Smooth muscle cell (in vitro differentiated cells): Measurements from ENCODE around the gene SHROOM2. TPM values are rescaled to one million over a fixed set of nuclear protein-coding genes. Genes with fewer than 3 reads are reported as not detected.
A peak's percentile ranks its signal among the peaks of the same experiment; 100 is the strongest.

Experiments
- DNase-seq: peaks from one replicate; lab custom pipeline; 2025; ENCODE audit not compliant: unreplicated experiment; lab: John Stamatoyannopoulos, UW
- H2AFZ ChIP-seq: fragments of 200-600 bp; sonication (generic); 2 replicates; pipeline ENCODE4 v1.6.0; 2016; ENCODE audit warnings: antibody characterized with exemption, low read depth, mild to moderate bottlenecking
- H3F3A ChIP-seq: fragments of 200-600 bp; sonication (generic); 2 replicates; pipeline ENCODE4 v1.6.0; 2017; ENCODE audit warnings: antibody characterized with exemption, low read depth
- H3K27ac ChIP-seq: fragments of 200-600 bp; sonication (generic); 2 replicates; pipeline ENCODE4 v1.5.1; 2016; ENCODE audit warnings: low read depth, mild to moderate bottlenecking
- H3K27me3 ChIP-seq: fragments of 200-600 bp; sonication (generic); 2 replicates; pipeline ENCODE4 v1.6.1; 2016; ENCODE audit warnings: low read depth, mild to moderate bottlenecking
- H3K36me3 ChIP-seq: fragments of 200-600 bp; sonication (generic); 2 replicates; pipeline ENCODE4 v1.5.1; 2016; ENCODE audit warnings: low read depth
- H3K4me1 ChIP-seq: fragments of 200-600 bp; sonication (generic); 2 replicates; pipeline ENCODE4 v1.5.1; 2016; ENCODE audit warnings: low read depth
- H3K4me2 ChIP-seq: fragments of 200-600 bp; sonication (generic); 2 replicates; pipeline ENCODE4 v1.6.0; 2016; ENCODE audit warnings: mild to moderate bottlenecking
- H3K4me3 ChIP-seq: fragments of 200-600 bp; sonication (generic); 2 replicates; pipeline ENCODE4 v1.5.1; 2016; ENCODE audit warnings: mild to moderate bottlenecking
- H3K79me2 ChIP-seq: fragments of 200-600 bp; sonication (generic); 2 replicates; pipeline ENCODE4 v1.6.0; 2016; ENCODE audit warnings: low read depth, mild to moderate bottlenecking
- H3K9ac ChIP-seq: fragments of 200-600 bp; sonication (generic); 2 replicates; pipeline ENCODE4 v1.6.0; 2016; ENCODE audit warnings: low read depth
- H3K9me3 ChIP-seq: fragments of 200-600 bp; sonication (generic); replicated peaks from 2 replicates; pipeline ENCODE4 v1.5.1; 2016; ENCODE audit warnings: low read depth
- H4K20me1 ChIP-seq: fragments of 200-600 bp; sonication (generic); 2 replicates; pipeline ENCODE4 v1.6.0; 2016; ENCODE audit warnings: low read depth
- WGBS: methylation state at CpG from one replicate; pipeline ENCODE4 v1.1.7; 2016; ENCODE audit warnings: low lambda C conversion rate; 5-methylcytosine and 5-hydroxymethylcytosine counted together
- polyA plus RNA-seq: library from polyadenylated mRNA; unstranded; fragments of >200 nt; fragmentation: Nextera tagmentation; extraction: Ambion mirVana; gene quantifications from 2 replicates; pipeline ENCODE4 v1.2.1, GENCODE V29; 2016
- total RNA-seq: library from RNA; depleted of rRNA; stranded (reverse); fragments of >200 nt; gene quantifications from 2 replicates; pipeline ENCODE4 v1.2.3, GENCODE V29; 2014
- TF ChIP-seq, protein P1 (sequence below): fragments of 200-600 bp; sonication (generic); IDR thresholded peaks from 2 replicates; pipeline ENCODE4 v1.5.1; 2017; ENCODE audit warnings: borderline replicate concordance, mild to moderate bottlenecking, antibody characterized with exemption; ENCODE audit not compliant: insufficient read depth, poor library complexity, severe bottlenecking

The SHROOM2 gene
- total and polyA plus RNA-seq, 2 experiments from 2014 or later = 5.5 to 8.9 TPM

DNA sequence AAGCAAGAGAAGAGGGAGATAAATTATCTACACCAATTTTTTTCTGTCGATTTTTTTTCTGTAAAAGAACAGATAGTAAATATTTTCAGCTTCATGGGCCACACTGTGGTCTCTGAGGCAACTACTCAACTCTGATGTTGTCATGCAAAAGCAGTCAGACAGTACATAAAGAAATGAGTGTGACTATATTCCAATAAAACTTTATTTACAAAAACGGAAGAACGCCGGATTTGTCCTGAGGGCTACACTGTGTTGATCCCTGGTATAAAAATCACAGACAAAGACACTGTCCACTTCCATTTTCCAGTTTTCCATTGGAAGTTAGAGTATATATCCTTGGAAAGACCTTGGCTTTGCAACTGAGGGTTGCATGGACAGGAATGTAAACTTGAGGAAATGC, 38.6 kb upstream of the SHROOM2 start:
- WGBS = 78% methylated on average over 4 of the region's 4 CpGs
- H3K4me1 ChIP-seq = peaks cover 6% of the 10 kb centered on the region
- TF ChIP-seq, protein P1, sequence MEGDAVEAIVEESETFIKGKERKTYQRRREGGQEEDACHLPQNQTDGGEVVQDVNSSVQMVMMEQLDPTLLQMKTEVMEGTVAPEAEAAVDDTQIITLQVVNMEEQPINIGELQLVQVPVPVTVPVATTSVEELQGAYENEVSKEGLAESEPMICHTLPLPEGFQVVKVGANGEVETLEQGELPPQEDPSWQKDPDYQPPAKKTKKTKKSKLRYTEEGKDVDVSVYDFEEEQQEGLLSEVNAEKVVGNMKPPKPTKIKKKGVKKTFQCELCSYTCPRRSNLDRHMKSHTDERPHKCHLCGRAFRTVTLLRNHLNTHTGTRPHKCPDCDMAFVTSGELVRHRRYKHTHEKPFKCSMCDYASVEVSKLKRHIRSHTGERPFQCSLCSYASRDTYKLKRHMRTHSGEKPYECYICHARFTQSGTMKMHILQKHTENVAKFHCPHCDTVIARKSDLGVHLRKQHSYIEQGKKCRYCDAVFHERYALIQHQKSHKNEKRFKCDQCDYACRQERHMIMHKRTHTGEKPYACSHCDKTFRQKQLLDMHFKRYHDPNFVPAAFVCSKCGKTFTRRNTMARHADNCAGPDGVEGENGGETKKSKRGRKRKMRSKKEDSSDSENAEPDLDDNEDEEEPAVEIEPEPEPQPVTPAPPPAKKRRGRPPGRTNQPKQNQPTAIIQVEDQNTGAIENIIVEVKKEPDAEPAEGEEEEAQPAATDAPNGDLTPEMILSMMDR = no peak
- no peaks in the 10 kb centered on the region for H3K27me3 ChIP-seq
- no peaks in the 10 kb centered on the region for H3F3A ChIP-seq
- H3K9me3 ChIP-seq = no peaks in the 10 kb centered on the region
- peak overlapping the region; percentile 25 for H3K4me2 ChIP-seq
- no peak overlapping the region for H3K4me3 ChIP-seq
- H3K9ac ChIP-seq = no peak overlapping the region
- no peak overlapping the region for H2AFZ ChIP-seq
- no peaks in the 10 kb centered on the region for H3K36me3 ChIP-seq
- H4K20me1 ChIP-seq = no peaks in the 10 kb centered on the region
- no peak for DNase-seq
- peak overlapping the region; percentile 96 for H3K27ac ChIP-seq
- H3K79me2 ChIP-seq = no peaks in the 10 kb centered on the region

- no peak overlapping the region for H3K4me2 ChIP-seq
- H3K4me1 ChIP-seq = peaks cover 6% of the 10 kb centered on the region
- H3K27ac ChIP-seq = no peak overlapping the region
- TF ChIP-seq, protein P1 = no peak
- no peak overlapping the region for H3K9ac ChIP-seq
- no peaks in the 10 kb centered on the region for H3K79me2 ChIP-seq
- no peaks in the 10 kb centered on the region for H3K27me3 ChIP-seq
- H4K20me1 ChIP-seq = no peaks in the 10 kb centered on the region
- H3K36me3 ChIP-seq = no peaks in the 10 kb centered on the region
- H3K4me3 ChIP-seq = no peak overlapping the region
- no peaks in the 10 kb centered on the region for H3K9me3 ChIP-seq
- H3F3A ChIP-seq = no peaks in the 10 kb centered on the region
- no peak overlapping the region for H2AFZ ChIP-seq
- 67% methylated on average over 11 of the region's 11 CpGs for WGBS
- DNase-seq = no peak
Observed at GRCh38 chrX:9749146-9749692, 37.0 kb upstream of the SHROOM2 start.

DNA sequence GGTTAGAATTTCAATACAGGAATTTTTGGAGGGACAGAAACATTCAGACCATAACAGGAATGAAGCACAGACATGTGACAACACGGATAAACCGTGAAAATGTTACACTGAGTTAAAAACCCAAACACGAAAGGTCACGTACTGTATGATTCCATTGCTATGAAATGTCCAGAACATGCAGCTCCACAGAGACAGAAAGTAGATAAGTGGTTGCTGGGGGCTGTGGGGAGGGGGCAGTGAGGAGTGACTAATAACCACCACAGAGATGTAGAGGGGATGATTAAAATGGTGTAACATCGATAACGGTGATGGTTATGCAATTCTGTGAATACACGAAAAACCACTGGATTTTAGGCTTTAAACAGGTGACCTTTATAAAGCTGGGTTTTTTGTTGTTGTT, 28.9 kb upstream of the SHROOM2 start:
- no peak for DNase-seq
- Histone ChIP-seq H2AFZ (no peak overlapping the region), H3K79me2 (no peaks in the 10 kb centered on the region), H4K20me1 (no peaks in the 10 kb centered on the region), H3K4me3 (no peak overlapping the region), H3K27me3 (no peaks in the 10 kb centered on the region), H3K36me3 (no peaks in the 10 kb centered on the region), H3K4me1 (no peaks in the 10 kb centered on the region), H3K4me2 (no peak overlapping the region), H3K9ac (no peak overlapping the region), H3F3A (no peaks in the 10 kb centered on the region), H3K27ac (no peak overlapping the region), H3K9me3 (no peaks in the 10 kb centered on the region)
- TF ChIP-seq, protein P1 = no peak
- 69% methylated on average over 7 of the region's 7 CpGs for WGBS

- Histone ChIP-seq H3K9me3 (no peaks in the 10 kb centered on the region), H3K36me3 (no peaks in the 10 kb centered on the region), H3K4me1 (no peaks in the 10 kb centered on the region), H3K79me2 (no peaks in the 10 kb centered on the region), H3F3A (no peaks in the 10 kb centered on the region), H2AFZ (no peak overlapping the region), H3K4me3 (no peak overlapping the region), H3K27me3 (no peaks in the 10 kb centered on the region), H3K9ac (no peak overlapping the region), H4K20me1 (no peaks in the 10 kb centered on the region), H3K4me2 (no peak overlapping the region), H3K27ac (no peak overlapping the region)
- no peak for DNase-seq
- 64% methylated on average over 4 of the region's 4 CpGs for WGBS
- TF ChIP-seq, protein P1 = no peak
Observed at GRCh38 chrX:9758021-9758638, 28.1 kb upstream of the SHROOM2 start.
